CD4-positive, alpha-beta T cell (primary cell): Measurements from ENCODE around the gene CPEB2. TPM values are rescaled to one million over a fixed set of nuclear protein-coding genes. Genes with fewer than 3 reads are reported as not detected.

Experiments used
- ATAC-seq: fragments of 200-7000 bp; cut with Tn5 transposase; one replicate; pipeline ENCODE4 v1.10.0; 2022; ENCODE audit warnings: mild to moderate bottlenecking; ENCODE audit not compliant: poor library complexity
- CTCF ChIA-PET: fragments of 350-600 bp; sonication (Branson Sonifier 250); formaldehyde crosslinking; loops from one replicate; lab custom pipeline; 2021; ENCODE audit warnings: antibody characterized with exemption, inconsistent platforms; lab: Charles Lee
- POLR2A ChIA-PET: fragments of 350-600 bp; sonication (Branson Sonifier 250); formaldehyde crosslinking; loops from one replicate; lab custom pipeline; 2021; ENCODE audit warnings: antibody characterized with exemption, inconsistent platforms; lab: Charles Lee
- DNase-seq, 14 experiments: peaks; one replicate each; pipeline ENCODE4 v3.0.0-alpha.2; 2013 to 2020; ENCODE audit warnings: mixed read lengths in 2 of 14
- H3K27ac ChIP-seq, 2 donors: one replicate each; pipeline versions ENCODE4 v1.5.1 to v1.7.0; 2013; ENCODE audit warnings: low read length in 2 of 2, low read depth in 1 of 2, mild to moderate bottlenecking in 1 of 2
- H3K27me3 ChIP-seq, 2 experiments: 1 replicate in 1 of 2; 2 replicates in 1 of 2; pipeline versions ENCODE4 v1.6.1 to v1.7.0; 2013; ENCODE audit warnings: low read length in 2 of 2, control low read depth in 1 of 2, mild to moderate bottlenecking in 1 of 2, moderate library complexity in 1 of 2; ENCODE audit not compliant: insufficient read depth in 2 of 2, control insufficient read depth in 1 of 2
- H3K36me3 ChIP-seq: one replicate; pipeline ENCODE4 v1.6.1; 2013; ENCODE audit warnings: low read length, control low read depth; ENCODE audit not compliant: insufficient read depth
- H3K4me1 ChIP-seq: one replicate; pipeline ENCODE4 v1.6.1; 2013; ENCODE audit warnings: low read length, control low read depth; ENCODE audit not compliant: insufficient read depth
- H3K4me3 ChIP-seq: one replicate; pipeline ENCODE4 v1.5.1; 2013; ENCODE audit warnings: mild to moderate bottlenecking, low read length, moderate library complexity
- H3K9me3 ChIP-seq, 2 experiments: 1 replicate in 1 of 2; 2 replicates in 1 of 2; pipeline versions ENCODE4 v1.6.1 to v1.7.0; 2013; ENCODE audit warnings: low read length in 2 of 2, mild to moderate bottlenecking in 2 of 2, control low read depth in 1 of 2, moderate library complexity in 1 of 2; ENCODE audit not compliant: control insufficient read depth in 1 of 2, insufficient read depth in 1 of 2
- H3K27ac Mint-ChIP-seq: one replicate; pipeline ENCODE4 v1.8.0; 2020; ENCODE audit warnings: mixed read lengths
- H3K27me3 Mint-ChIP-seq: one replicate; pipeline ENCODE4 v1.8.0; 2021; ENCODE audit warnings: mixed read lengths
- H3K36me3 Mint-ChIP-seq: one replicate; pipeline ENCODE4 v1.8.0; 2021; ENCODE audit warnings: low read depth, mixed read lengths
- H3K4me1 Mint-ChIP-seq: one replicate; pipeline ENCODE4 v1.8.0; 2021; ENCODE audit warnings: low read depth, mixed read lengths
- H3K4me3 Mint-ChIP-seq: one replicate; pipeline ENCODE4 v1.8.0; 2020; ENCODE audit warnings: mild to moderate bottlenecking, mixed read lengths
- H3K9me3 Mint-ChIP-seq: one replicate; pipeline ENCODE4 v1.8.0; 2020; ENCODE audit warnings: mixed read lengths
- intact Hi-C, 2 experiments: fragments of 100-400 bp; cut with DNase I in 1 of 2; cut with micrococcal nuclease in 1 of 2; formaldehyde crosslinking; loops; one replicate each; pipeline versions ENCODE4 v1.15.1 to v1.9.0; 2023 to 2025; cut with DNase I, micrococcal nuclease
- total RNA-seq, 174 experiments: library from RNA in 2 of 174; stranded (reverse) in 2 of 174; gene quantifications; one replicate each; pipeline ENCODE4 v1.2.3 and lab custom pipeline; 2021 to 2026
- TF ChIP-seq, protein P1 (sequence below): fragments of 200-600 bp; IDR thresholded peaks from one replicate; pipeline ENCODE4 v1.8.0; 2022; ENCODE audit warnings: antibody characterized with exemption, mild to moderate bottlenecking

The CPEB2 gene
- total RNA-seq, 2 experiments from 2014 or later, result 26.4 to 27.0 TPM

- CTCF ChIA-PET, result no interaction called here
- no peaks in the 10 kb centered on the region for H3K36me3 Mint-ChIP-seq
These were observed 115.1 kb downstream of the CPEB2 start for GRCh38 chr4:15117270-15117946.

GRCh38 chr4:15118292-15118691 is 116.0 kb downstream of the CPEB2 start:
- Histone ChIP-seq H3K36me3 (no peaks in the 10 kb centered on the region), H3K4me3 (no peak overlapping the region), H3K4me1 (no peaks in the 10 kb centered on the region), H3K27ac (no peak overlapping the region), H3K9me3 (peaks cover 0 to 4% of the 10 kb centered on the region in 2 experiments), H3K27me3 (no peaks in the 10 kb centered on the region)
- Mint-ChIP-seq H3K27ac (no peak overlapping the region), H3K36me3 (no peaks in the 10 kb centered on the region), H3K4me3 (no peak overlapping the region), H3K27me3 (peaks cover 23% of the 10 kb centered on the region), H3K9me3 (peaks cover 8% of the 10 kb centered on the region), H3K4me1 (no peaks in the 10 kb centered on the region)
- CTCF ChIA-PET, result no interaction called here
- no peak for DNase-seq
- TF ChIP-seq, protein P1, sequence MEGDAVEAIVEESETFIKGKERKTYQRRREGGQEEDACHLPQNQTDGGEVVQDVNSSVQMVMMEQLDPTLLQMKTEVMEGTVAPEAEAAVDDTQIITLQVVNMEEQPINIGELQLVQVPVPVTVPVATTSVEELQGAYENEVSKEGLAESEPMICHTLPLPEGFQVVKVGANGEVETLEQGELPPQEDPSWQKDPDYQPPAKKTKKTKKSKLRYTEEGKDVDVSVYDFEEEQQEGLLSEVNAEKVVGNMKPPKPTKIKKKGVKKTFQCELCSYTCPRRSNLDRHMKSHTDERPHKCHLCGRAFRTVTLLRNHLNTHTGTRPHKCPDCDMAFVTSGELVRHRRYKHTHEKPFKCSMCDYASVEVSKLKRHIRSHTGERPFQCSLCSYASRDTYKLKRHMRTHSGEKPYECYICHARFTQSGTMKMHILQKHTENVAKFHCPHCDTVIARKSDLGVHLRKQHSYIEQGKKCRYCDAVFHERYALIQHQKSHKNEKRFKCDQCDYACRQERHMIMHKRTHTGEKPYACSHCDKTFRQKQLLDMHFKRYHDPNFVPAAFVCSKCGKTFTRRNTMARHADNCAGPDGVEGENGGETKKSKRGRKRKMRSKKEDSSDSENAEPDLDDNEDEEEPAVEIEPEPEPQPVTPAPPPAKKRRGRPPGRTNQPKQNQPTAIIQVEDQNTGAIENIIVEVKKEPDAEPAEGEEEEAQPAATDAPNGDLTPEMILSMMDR, result no peak
- POLR2A ChIA-PET, result no interaction called here
- no peak for ATAC-seq
- intact Hi-C loops, result no loop called here

More at GRCh38 chr4:15117270-15117946, 115.1 kb downstream of the CPEB2 start:
- DNase-seq (no peak), ATAC-seq (no peak)
- Histone ChIP-seq H3K4me3 (no peak overlapping the region), H3K36me3 (no peaks in the 10 kb centered on the region), H3K27ac (no peak overlapping the region), H3K9me3 (peaks cover 0 to 4% of the 10 kb centered on the region in 2 experiments), H3K27me3 (no peaks in the 10 kb centered on the region), H3K4me1 (no peaks in the 10 kb centered on the region)
- Mint-ChIP-seq H3K4me1 (no peaks in the 10 kb centered on the region), H3K27me3 (peaks cover 19% of the 10 kb centered on the region), H3K9me3 (peaks cover 8% of the 10 kb centered on the region), H3K4me3 (no peak overlapping the region), H3K27ac (no peak overlapping the region)
- intact Hi-C loops, result no loop called here
- POLR2A ChIA-PET, result interaction anchor here (0.6 kb wide), 1 partner anchor 21 kb away, joined by 3 read pairs; no protein-coding TSS in a partner anchor
- TF ChIP-seq, protein P1, result no peak
